Right lobe of liver (tissue), 6 donors: ENCODE measurements around the gene CD276. TPM values are rescaled to one million over a fixed set of nuclear protein-coding genes. Genes with fewer than 3 reads are reported as not detected.

Experiments used
- ATAC-seq, 4 donors: fragments of 200-7000 bp; cut with Tn5 transposase; one replicate each; pipeline ENCODE4 v1.9.1; 2020; ENCODE audit warnings: mild to moderate bottlenecking in 4 of 4, moderate library complexity in 4 of 4
- DNase-seq, 3 donors: peaks; one replicate each; pipeline ENCODE4 v3.0.0-alpha.2; 2020
- H3K27ac ChIP-seq, 3 donors: fragments of 200-600 bp; one replicate each; pipeline ENCODE4 v1.8.0; 2022
- H3K27me3 ChIP-seq, 2 donors: fragments of 200-600 bp; one replicate each; pipeline ENCODE4 v1.8.0; 2022
- H3K36me3 ChIP-seq, 4 donors: fragments of 200-600 bp; sonication (generic) in 1 of 4; one replicate each; pipeline versions ENCODE4 v1.5.1 to v1.8.0; 2017 to 2022; ENCODE audit warnings: control low read depth in 1 of 4
- H3K4me1 ChIP-seq, 4 donors: fragments of 200-600 bp; sonication (generic) in 1 of 4; one replicate each; pipeline versions ENCODE4 v1.5.1 to v1.8.0; 2017 to 2022; ENCODE audit warnings: control low read depth in 1 of 4
- H3K4me3 ChIP-seq, 3 donors: fragments of 200-600 bp; one replicate each; pipeline ENCODE4 v1.8.0; 2022
- H3K9me3 ChIP-seq, 4 donors: fragments of 200-600 bp; sonication (generic) in 1 of 4; one replicate each; pipeline versions ENCODE4 v1.5.1 to v1.8.0; 2017 to 2022; ENCODE audit warnings: control low read depth in 1 of 4
- CTCF ChIP-seq, 4 donors: fragments of 200-600 bp in 3 of 4; fragments of 450-650 bp in 1 of 4; IDR thresholded peaks; one replicate each; pipeline versions ENCODE4 v1.5.1 to v1.8.0; 2016 to 2022; ENCODE audit warnings: antibody characterized with exemption in 4 of 4, mild to moderate bottlenecking in 2 of 4
- POLR2A ChIP-seq: fragments of 450-650 bp; IDR thresholded peaks from one replicate; pipeline ENCODE4 v1.6.1; 2017; ENCODE audit warnings: antibody characterized with exemption, mild to moderate bottlenecking
- WGBS: methylation state at CpG from one replicate; pipeline ENCODE4 v1.1.6; 2018; ENCODE audit warnings: low coverage, low lambda C conversion rate; ENCODE audit not compliant: insufficient coverage; ENCODE audit errors: missing lambda C conversion rate; 5-methylcytosine and 5-hydroxymethylcytosine counted together
- intact Hi-C, 2 donors: fragments of 100-400 bp; cut with DNase I; formaldehyde crosslinking; loops; one replicate each; pipeline versions ENCODE4 v1.11.2 to v1.14.1; 2022
- total RNA-seq, 6 experiments: library from RNA; depleted of rRNA in 2 of 6; stranded (reverse); fragments of >200 nt in 2 of 6; fragmentation: NEBNext Ultra II Directional in 3 of 6; extraction: Animal tissue kit (Norgen Biotek cat#: 25700) in 3 of 6; gene quantifications; one replicate each; pipeline versions ENCODE4 v1.1.0 to v1.2.4, GENCODE V29; 2016 to 2023
- donor health status: DM: no; HTN: yes; CAD: no.
- donor health status: DM: no; HTN: no; CAD: no.
- donor health status: DM: no; HTN: no; CAD: no.
- donor health status: DM: no; HTN: yes; CAD: no.
- donor health status: DM: no; HTN: yes; CAD: no.

CD276 gene
- total RNA-seq, 6 experiments from 2014 or later, result 18.8 to 56.5 (median 23.8) TPM

GRCh38 chr15:73708691-73709090 lies 24.5 kb downstream of the CD276 start:
- ATAC-seq, result no peak
- TF ChIP-seq POLR2A (no peak), CTCF (IDR thresholded peaks at IDR 0.05) (no peak)
- Histone ChIP-seq H3K36me3 (peaks cover 0 to 15% (median 5%) of the 10 kb centered on the region in 4 donors), H3K27me3 (no peaks in the 10 kb centered on the region), H3K4me3 (no peak overlapping the region), H3K9me3 (no peaks in the 10 kb centered on the region), H3K27ac (no peak overlapping the region), H3K4me1 (no peaks in the 10 kb centered on the region)
- no peak for DNase-seq
- WGBS, result 87% methylated on average over 2 of the region's 6 CpGs
- intact Hi-C loops, result no loop called here

GRCh38 chr15:73709241-73709640 lies 25.1 kb downstream of the CD276 start:
- no peak for ATAC-seq
- H3K27me3 ChIP-seq, result no peaks in the 10 kb centered on the region
- no peak overlapping the region for H3K4me3 ChIP-seq
- H3K27ac ChIP-seq, result no peak overlapping the region
- intact Hi-C loops, result no loop called here
- no peaks in the 10 kb centered on the region for H3K9me3 ChIP-seq
- no peaks in the 10 kb centered on the region for H3K4me1 ChIP-seq
- TF ChIP-seq POLR2A (no peak), CTCF (IDR thresholded peaks at IDR 0.05) (no peak)
- DNase-seq, result no peak
- 60% methylated on average over 1 of the region's 6 CpGs for whole genome bisulfite sequencing
- peaks cover 0 to 16% (median 6%) of the 10 kb centered on the region in 4 donors for H3K36me3 ChIP-seq

- 100% methylated on average over 1 of the region's 4 CpGs for WGBS
- no peak overlapping the region for H3K4me3 ChIP-seq
- intact Hi-C loops, result no loop called here
- ATAC-seq, result no peak
- H3K27ac ChIP-seq, result no peak overlapping the region
- peaks cover 0 to 16% (median 6%) of the 10 kb centered on the region in 4 donors for H3K36me3 ChIP-seq
- TF ChIP-seq CTCF (IDR thresholded peaks at IDR 0.05) (no peak), POLR2A (no peak)
- no peak for DNase-seq
- no peaks in the 10 kb centered on the region for H3K9me3 ChIP-seq
- no peaks in the 10 kb centered on the region for H3K27me3 ChIP-seq
- no peaks in the 10 kb centered on the region for H3K4me1 ChIP-seq
Measured at GRCh38 chr15:73709686-73710085, 25.5 kb downstream of the CD276 start.

- no peak for TF ChIP-seq POLR2A
- TF ChIP-seq CTCF (IDR thresholded peaks at IDR 0.05), result no peak
- peaks cover 0 to 16% (median 6%) of the 10 kb centered on the region in 4 donors for H3K36me3 ChIP-seq
- H3K27me3 ChIP-seq, result no peaks in the 10 kb centered on the region
- 100% methylated on average over 2 of the region's 5 CpGs for WGBS
- intact Hi-C loops, result no loop called here
- no peaks in the 10 kb centered on the region for H3K4me1 ChIP-seq
- DNase-seq (no peak), ATAC-seq (no peak)
- H3K9me3 ChIP-seq, result no peaks in the 10 kb centered on the region
- no peak overlapping the region for H3K4me3 ChIP-seq
- no peak overlapping the region for H3K27ac ChIP-seq
Measured at GRCh38 chr15:73710321-73710720, 26.1 kb downstream of the CD276 start.

GRCh38 chr15:73711526-73711925 lies 27.3 kb downstream of the CD276 start:
- TF ChIP-seq POLR2A (no peak), CTCF (IDR thresholded peaks at IDR 0.05) (no peak)
- Histone ChIP-seq H3K27me3 (no peaks in the 10 kb centered on the region), H3K4me1 (no peaks in the 10 kb centered on the region), H3K4me3 (no peak overlapping the region), H3K27ac (no peak overlapping the region), H3K9me3 (no peaks in the 10 kb centered on the region), H3K36me3 (peaks cover 0 to 16% (median 6%) of the 10 kb centered on the region in 4 donors)
- no peak for DNase-seq
- 66% methylated on average over 3 of the region's 4 CpGs for WGBS
- no peak for ATAC-seq
- intact Hi-C loops, result no loop called here
